Measurements from ENCODE around the gene KIF18B. TPM values are rescaled to one million over a fixed set of nuclear protein-coding genes. Genes with fewer than 3 reads are reported as not detected.

The KIF18B gene
- total RNA-seq, 1 donor from 2014 or later: 0.74 TPM

DNA sequence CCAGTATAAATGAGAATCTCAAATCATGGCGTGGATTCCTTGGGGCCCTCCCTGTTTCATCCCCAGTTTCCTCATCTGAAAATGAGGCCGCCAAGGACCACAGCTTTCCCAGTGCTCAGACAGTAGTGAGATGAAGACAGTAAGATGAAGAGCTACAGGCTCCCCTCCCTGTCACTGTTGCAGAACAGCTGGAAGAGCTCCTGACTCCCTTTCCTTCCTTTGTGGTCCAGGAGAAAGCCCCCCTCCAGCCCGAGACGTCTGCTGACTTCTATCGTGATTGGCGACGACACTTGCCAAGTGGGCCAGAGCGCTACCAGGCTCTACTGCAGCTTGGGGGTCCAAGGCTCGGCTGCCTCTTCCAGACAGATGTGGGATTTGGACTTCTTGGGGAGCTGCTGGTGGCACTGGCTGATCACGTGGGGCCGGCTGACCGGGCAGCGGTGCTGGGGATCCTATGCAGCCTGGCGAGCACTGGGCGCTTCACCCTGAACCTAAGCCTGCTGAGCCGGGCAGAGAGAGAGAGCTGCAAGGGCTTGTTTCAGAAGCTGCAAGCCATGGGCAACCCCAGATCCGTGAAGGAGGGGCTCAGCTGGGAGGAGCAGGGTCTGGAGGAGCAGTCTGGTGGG lies 45.3 kb downstream of the KIF18B start:
- Histone ChIP-seq H3K27ac (no peak overlapping the region), H3K36me3 (no peaks in the 10 kb centered on the region), H3K4me3 (no peak overlapping the region), H3K4me1 (peaks cover 27% of the 10 kb centered on the region), H3K27me3 (no peaks in the 10 kb centered on the region), H3K9me3 (no peaks in the 10 kb centered on the region)
- intact Hi-C loops (cut with DNase I): no loop called here
- no peak for DNase-seq (ENCODE audit: extremely low spot score in 2 of 2)
- TF ChIP-seq POLR2AphosphoS5 (IDR thresholded peaks at IDR 0.05; ENCODE audit: insufficient read depth in 1 of 2, low read depth in 1 of 2) (no peak), POLR2A (IDR thresholded peaks at IDR 0.05) (no peak)
- TF ChIP-seq, protein P1, sequence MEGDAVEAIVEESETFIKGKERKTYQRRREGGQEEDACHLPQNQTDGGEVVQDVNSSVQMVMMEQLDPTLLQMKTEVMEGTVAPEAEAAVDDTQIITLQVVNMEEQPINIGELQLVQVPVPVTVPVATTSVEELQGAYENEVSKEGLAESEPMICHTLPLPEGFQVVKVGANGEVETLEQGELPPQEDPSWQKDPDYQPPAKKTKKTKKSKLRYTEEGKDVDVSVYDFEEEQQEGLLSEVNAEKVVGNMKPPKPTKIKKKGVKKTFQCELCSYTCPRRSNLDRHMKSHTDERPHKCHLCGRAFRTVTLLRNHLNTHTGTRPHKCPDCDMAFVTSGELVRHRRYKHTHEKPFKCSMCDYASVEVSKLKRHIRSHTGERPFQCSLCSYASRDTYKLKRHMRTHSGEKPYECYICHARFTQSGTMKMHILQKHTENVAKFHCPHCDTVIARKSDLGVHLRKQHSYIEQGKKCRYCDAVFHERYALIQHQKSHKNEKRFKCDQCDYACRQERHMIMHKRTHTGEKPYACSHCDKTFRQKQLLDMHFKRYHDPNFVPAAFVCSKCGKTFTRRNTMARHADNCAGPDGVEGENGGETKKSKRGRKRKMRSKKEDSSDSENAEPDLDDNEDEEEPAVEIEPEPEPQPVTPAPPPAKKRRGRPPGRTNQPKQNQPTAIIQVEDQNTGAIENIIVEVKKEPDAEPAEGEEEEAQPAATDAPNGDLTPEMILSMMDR (IDR thresholded peaks at IDR 0.05): no peak

DNA sequence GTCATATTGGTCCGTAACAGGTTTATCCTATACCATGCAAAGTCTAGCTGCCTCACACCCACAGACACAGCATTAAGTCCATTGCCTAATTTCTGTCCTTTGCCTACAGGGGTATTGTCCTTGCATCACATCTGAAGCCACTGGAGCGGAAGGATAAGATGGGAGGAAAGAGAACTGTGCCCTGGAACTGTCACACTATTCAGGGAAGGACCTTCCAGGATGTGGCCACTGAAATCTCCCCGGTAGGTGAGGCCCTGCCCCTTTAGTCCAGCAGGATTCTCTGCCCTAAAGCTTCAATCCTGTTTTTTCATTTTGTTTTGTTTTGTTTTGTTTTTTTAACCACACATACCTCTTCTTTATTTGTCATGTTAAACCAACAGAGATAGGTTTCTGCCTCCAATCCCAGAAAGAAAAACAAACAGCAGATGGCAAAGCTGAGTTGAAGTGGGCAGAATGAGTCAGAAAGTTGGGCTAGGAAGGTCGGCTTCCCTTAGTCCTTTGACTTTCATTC lies 46.1 kb downstream of the KIF18B start:
- intact Hi-C loops (cut with DNase I): no loop called here
- Histone ChIP-seq H3K36me3 (no peaks in the 10 kb centered on the region), H3K27ac (no peak overlapping the region), H3K4me1 (peaks cover 34% of the 10 kb centered on the region), H3K4me3 (no peak overlapping the region), H3K9me3 (no peaks in the 10 kb centered on the region), H3K27me3 (no peaks in the 10 kb centered on the region)
- TF ChIP-seq, protein P1 (IDR thresholded peaks at IDR 0.05): no peak
- TF ChIP-seq POLR2AphosphoS5 (IDR thresholded peaks at IDR 0.05; ENCODE audit: insufficient read depth in 1 of 2, low read depth in 1 of 2) (no peak), POLR2A (IDR thresholded peaks at IDR 0.05) (no peak)
- no peak for DNase-seq (ENCODE audit: extremely low spot score in 2 of 2)

DNA sequence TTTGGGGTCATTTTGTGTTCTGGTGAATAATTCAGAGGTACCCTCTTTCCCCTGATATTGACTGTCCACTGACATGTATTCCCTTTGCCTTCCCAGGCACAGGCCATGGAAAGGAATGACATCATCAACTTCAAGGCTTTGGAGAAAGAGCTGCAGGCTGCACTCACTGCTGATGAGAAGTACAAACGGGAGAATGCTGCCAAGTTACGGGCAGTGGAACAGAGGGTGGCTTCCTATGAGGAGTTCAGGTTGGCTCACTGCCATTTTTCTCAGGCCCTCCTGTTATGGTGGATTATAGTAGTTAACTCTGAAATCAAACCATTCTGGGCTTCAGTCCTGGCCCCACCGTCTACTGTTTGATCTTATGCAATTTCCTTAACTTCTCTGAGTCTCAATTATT lies 46.7 kb downstream of the KIF18B start:
- no peak overlapping the region for H3K4me3 ChIP-seq
- no peak for TF ChIP-seq POLR2AphosphoS5 (IDR thresholded peaks at IDR 0.05; ENCODE audit: insufficient read depth in 1 of 2, low read depth in 1 of 2)
- no peak for TF ChIP-seq POLR2A (IDR thresholded peaks at IDR 0.05)
- TF ChIP-seq, protein P1 (IDR thresholded peaks at IDR 0.05): no peak
- no peaks in the 10 kb centered on the region for H3K36me3 ChIP-seq
- H3K9me3 ChIP-seq: no peaks in the 10 kb centered on the region
- no peaks in the 10 kb centered on the region for H3K27me3 ChIP-seq
- intact Hi-C loops (cut with DNase I): no loop called here
- H3K27ac ChIP-seq: no peak overlapping the region
- DNase-seq (ENCODE audit: extremely low spot score in 2 of 2): no peak
- H3K4me1 ChIP-seq: peaks cover 34% of the 10 kb centered on the region

DNA sequence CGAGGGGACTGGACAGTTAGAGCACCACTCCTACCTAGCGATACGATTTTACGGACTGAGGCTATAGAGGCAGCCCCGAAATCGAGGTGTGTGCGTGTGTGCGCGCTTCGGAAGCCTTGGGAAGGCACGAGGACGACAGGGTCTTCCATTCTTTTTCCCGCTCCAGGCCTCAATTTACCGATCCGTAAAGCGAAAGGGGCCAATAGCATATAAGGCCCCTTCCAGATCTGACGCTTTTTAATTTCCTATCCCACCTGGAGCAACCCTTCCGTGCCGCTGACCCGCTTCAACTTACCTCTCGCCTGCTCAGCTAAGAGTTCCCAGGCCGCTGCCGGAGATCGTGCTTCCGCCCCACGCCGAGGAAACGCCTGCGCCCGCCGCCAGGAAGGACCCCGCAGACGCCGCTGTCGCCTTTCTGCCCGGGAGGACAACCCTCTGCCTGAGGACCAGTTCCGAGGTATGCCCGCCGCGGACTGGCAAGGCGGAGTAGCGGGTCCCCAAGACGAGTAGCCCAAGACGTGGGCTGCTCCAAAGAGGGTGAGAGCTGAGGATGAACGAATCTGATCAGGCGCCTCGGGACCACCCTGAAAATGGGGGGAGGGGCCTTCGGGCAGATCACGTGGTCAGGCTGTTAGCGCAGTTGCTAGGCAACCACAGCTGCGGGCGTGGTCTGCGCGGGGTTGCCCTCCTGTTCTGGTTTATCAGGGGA lies 48.3 kb downstream of the KIF18B start, which contains the start of gene EFTUD2:
EFTUD2 (minus strand) TSS at position 372 of the 709 bp plus-strand sequence. CDS start 4,924 bp downstream, outside the sequence.
- Histone ChIP-seq H3K36me3 (peaks cover 0 to 2% of the 10 kb centered on the region in 2 donors), H3K4me1 (peaks cover 34% of the 10 kb centered on the region), H3K9me3 (no peaks in the 10 kb centered on the region), H3K4me3 (peak within 1 kb of the TSS; percentile 72 to 82), H3K27ac (peak within 1 kb of the TSS; percentile 80), H3K27me3 (no peaks in the 10 kb centered on the region)
- TF ChIP-seq POLR2A (IDR thresholded peaks at IDR 0.05): no peak
- TF ChIP-seq, protein P1 (IDR thresholded peaks at IDR 0.05): peak in 1 of 3 experiments; percentile 19
- TF ChIP-seq POLR2AphosphoS5 (IDR thresholded peaks at IDR 0.05; ENCODE audit: insufficient read depth in 1 of 2, low read depth in 1 of 2): peak; percentile 94 to 96
- intact Hi-C loops (cut with DNase I): no loop called here
- peak in 1 of 2 donors; percentile 94 for DNase-seq (ENCODE audit: extremely low spot score in 2 of 2)

DNA sequence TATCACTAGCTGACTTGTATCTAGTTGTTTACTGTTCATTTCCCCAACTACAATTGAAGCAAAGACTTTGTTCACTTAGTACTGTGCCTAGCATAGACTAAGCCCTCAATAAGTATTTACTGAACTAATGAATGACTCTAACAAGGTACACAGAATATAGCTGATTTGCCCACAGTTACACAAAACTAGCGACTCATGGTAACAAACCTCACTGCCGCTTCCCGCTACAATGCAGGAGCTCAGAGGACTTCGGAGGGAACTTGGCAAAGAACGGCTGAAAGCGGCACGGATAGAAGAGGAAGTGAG lies 48.9 kb downstream of the KIF18B start:
- DNase-seq (ENCODE audit: extremely low spot score in 2 of 2): no peak
- Histone ChIP-seq H3K4me1 (peaks cover 34% of the 10 kb centered on the region), H3K36me3 (peaks cover 0 to 7% of the 10 kb centered on the region in 2 donors), H3K27me3 (no peaks in the 10 kb centered on the region), H3K4me3 (peak overlapping the region; percentile 72 to 82), H3K9me3 (no peaks in the 10 kb centered on the region), H3K27ac (peak overlapping the region; percentile 80)
- intact Hi-C loops (cut with DNase I): no loop called here
- TF ChIP-seq POLR2A (IDR thresholded peaks at IDR 0.05): no peak
- no peak for TF ChIP-seq POLR2AphosphoS5 (IDR thresholded peaks at IDR 0.05; ENCODE audit: insufficient read depth in 1 of 2, low read depth in 1 of 2)
- TF ChIP-seq, protein P1 (IDR thresholded peaks at IDR 0.05): no peak
